ENCODE data around the gene USF1. TPM values are rescaled to one million over a fixed set of nuclear protein-coding genes. Genes with fewer than 3 reads are reported as not detected.
A peak's percentile ranks its signal among the peaks of the same experiment; 100 is the strongest.

The USF1 gene
- total RNA-seq, 1 experiment from 2014 or later = 75.4 TPM

DNA sequence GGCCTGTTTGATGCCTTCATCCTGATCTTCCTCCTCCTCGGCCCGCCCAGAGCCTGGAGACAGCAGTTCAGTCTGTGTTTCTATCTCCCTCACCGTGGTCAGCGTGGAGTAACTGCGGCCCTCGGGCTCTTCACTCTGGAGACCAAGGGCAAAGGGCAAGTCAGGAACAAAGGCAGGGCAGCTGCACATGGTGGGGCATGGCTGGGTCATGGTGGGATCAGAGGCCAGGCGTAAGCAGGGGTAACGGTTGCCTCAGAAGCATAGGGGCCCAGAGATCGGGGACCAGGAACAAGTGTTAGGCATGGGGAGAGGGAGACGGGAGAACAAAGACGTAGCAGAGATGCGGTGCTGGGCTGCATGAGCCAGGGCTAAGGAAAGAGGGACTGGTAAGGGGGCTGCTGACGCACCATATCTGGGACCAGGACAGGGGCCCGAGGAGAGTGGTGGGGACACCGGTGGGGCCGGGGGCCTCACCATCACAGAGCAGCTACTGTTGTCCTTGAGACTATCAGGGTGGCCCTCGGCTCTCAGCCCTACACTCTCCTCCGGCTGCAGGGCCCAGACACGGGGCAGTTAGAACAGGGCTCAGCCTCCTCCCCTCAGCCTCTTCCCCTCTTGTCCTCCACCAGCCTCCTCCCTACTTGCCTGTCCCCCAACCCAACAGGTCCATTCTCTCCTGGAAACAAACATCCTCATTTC lies 27.1 kb upstream of the USF1 start:
- intact Hi-C loops (cut with micrococcal nuclease; ENCODE audit: unreplicated experiment) = no loop called here
- TF ChIP-seq CTCF (IDR thresholded peaks at IDR 0.05; ENCODE audit: unreplicated experiment) = no peak
- Mint-ChIP-seq H3K4me1 (ENCODE audit: low read depth, unreplicated experiment) (no peaks in the 10 kb centered on the region), H3K27ac (ENCODE audit: unreplicated experiment) (no peak overlapping the region), H3K9me3 (ENCODE audit: low read depth, unreplicated experiment) (no peaks in the 10 kb centered on the region), H3K27me3 (ENCODE audit: unreplicated experiment) (no peaks in the 10 kb centered on the region), H3K4me3 (ENCODE audit: low read depth, unreplicated experiment) (no peak overlapping the region), H3K36me3 (ENCODE audit: insufficient read depth, unreplicated experiment) (peaks cover 44% of the 10 kb centered on the region)
- CTCF ChIA-PET = interaction anchor here (1.6 to 5.0 kb wide), 2 partner anchors 16 to 25 kb away, joined by 10 to 56 read pairs; partner anchors contain the start of genes KLHDC9 and NECTIN4
- no TSS peak for BruUV-seq (replicated peaks)
- DNase-seq = no peak

GRCh38 chr1:161071886-161072371 lies 26.2 kb upstream of the USF1 start:
- Mint-ChIP-seq H3K27ac (ENCODE audit: unreplicated experiment) (peak overlapping the region; percentile 38), H3K4me1 (ENCODE audit: low read depth, unreplicated experiment) (no peaks in the 10 kb centered on the region), H3K36me3 (ENCODE audit: insufficient read depth, unreplicated experiment) (peaks cover 41% of the 10 kb centered on the region), H3K27me3 (ENCODE audit: unreplicated experiment) (no peaks in the 10 kb centered on the region), H3K4me3 (ENCODE audit: low read depth, unreplicated experiment) (no peak overlapping the region), H3K9me3 (ENCODE audit: low read depth, unreplicated experiment) (no peaks in the 10 kb centered on the region)
- CTCF ChIA-PET = interaction anchor here (0.6 to 5.0 kb wide), 6 partner anchors 17 to 78 kb away, joined by 3 to 56 read pairs (median 5); partner anchors contain the start of genes KLHDC9, NECTIN4 and USF1
- TF ChIP-seq CTCF (IDR thresholded peaks at IDR 0.05; ENCODE audit: unreplicated experiment) = peak; percentile 80
- peak; percentile 71 for DNase-seq
- intact Hi-C loops (cut with micrococcal nuclease; ENCODE audit: unreplicated experiment) = loop anchor here (1.0 kb wide), 1 partner anchor 26 kb away; the partner anchor contains the start of gene KLHDC9
- BruUV-seq (replicated peaks) = TSS peak; percentile 22

GRCh38 chr1:161070761-161071160 lies 25.0 kb upstream of the USF1 start:
- peaks cover 31% of the 10 kb centered on the region for H3K36me3 Mint-ChIP-seq (ENCODE audit: insufficient read depth, unreplicated experiment)

DNA sequence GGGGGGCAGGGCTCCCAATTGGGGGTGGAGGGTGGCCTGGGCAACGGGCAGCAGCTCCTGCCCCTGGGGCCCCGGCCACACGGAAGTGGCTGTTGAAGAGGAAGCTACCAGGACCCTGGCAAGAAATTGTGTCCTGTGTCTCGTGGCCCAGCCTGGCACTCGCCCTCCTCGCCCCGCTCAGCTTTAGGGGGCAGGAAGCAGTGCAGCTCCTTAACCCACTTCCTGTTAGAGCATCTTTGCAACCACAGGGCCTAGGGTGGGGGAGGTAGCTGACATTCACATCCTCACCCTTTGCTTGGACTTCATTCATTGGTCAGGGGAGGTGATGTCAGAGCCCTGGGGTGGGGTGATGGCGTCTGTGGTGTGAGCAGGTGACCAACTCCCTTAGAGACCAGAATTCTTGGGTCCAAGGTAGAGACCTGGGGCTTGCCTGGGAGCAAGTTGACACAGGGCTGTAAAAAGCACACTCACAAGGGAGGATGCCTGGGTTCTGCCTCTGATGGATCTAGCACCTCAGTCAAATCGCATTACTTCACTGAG lies 24.0 kb upstream of the USF1 start, which contains the start of gene ARHGAP30:
Gene ARHGAP30, minus strand, starts transcription at position 161 of the 540 bp plus-strand sequence. CDS start 267 bp downstream, outside the sequence.
- Mint-ChIP-seq H3K4me3 (ENCODE audit: low read depth, unreplicated experiment) (no peak within 1 kb of the TSS), H3K9me3 (ENCODE audit: low read depth, unreplicated experiment) (no peaks in the 10 kb centered on the region), H3K27me3 (ENCODE audit: unreplicated experiment) (no peaks in the 10 kb centered on the region), H3K36me3 (ENCODE audit: insufficient read depth, unreplicated experiment) (peaks cover 24% of the 10 kb centered on the region), H3K27ac (ENCODE audit: unreplicated experiment) (no peak within 1 kb of the TSS), H3K4me1 (ENCODE audit: low read depth, unreplicated experiment) (no peaks in the 10 kb centered on the region)
- CTCF ChIA-PET = interaction anchor here (5.0 kb wide), 1 partner anchor 28 kb away, joined by 56 read pairs; the partner anchor contains the start of gene KLHDC9
- intact Hi-C loops (cut with micrococcal nuclease; ENCODE audit: unreplicated experiment) = no loop called here
- TF ChIP-seq CTCF (IDR thresholded peaks at IDR 0.05; ENCODE audit: unreplicated experiment) = no peak
- no TSS peak for BruUV-seq (replicated peaks)
- no peak for DNase-seq

More at GRCh38 chr1:161070761-161071160, 25.0 kb upstream of the USF1 start:
- H3K4me3 Mint-ChIP-seq (ENCODE audit: low read depth, unreplicated experiment) = no peak overlapping the region
- no peaks in the 10 kb centered on the region for H3K27me3 Mint-ChIP-seq (ENCODE audit: unreplicated experiment)
- intact Hi-C loops (cut with micrococcal nuclease; ENCODE audit: unreplicated experiment) = loop anchor here (1.0 kb wide), 1 partner anchor 28 kb away; the partner anchor contains the start of gene KLHDC9
- no peak for TF ChIP-seq CTCF (IDR thresholded peaks at IDR 0.05; ENCODE audit: unreplicated experiment)
- no TSS peak for BruUV-seq (replicated peaks)
- CTCF ChIA-PET = interaction anchor here (0.7 to 5.0 kb wide), 2 partner anchors 27 to 61 kb away, joined by 5 to 56 read pairs; partner anchors contain the start of genes DEDD and KLHDC9
- H3K27ac Mint-ChIP-seq (ENCODE audit: unreplicated experiment) = no peak overlapping the region
- DNase-seq = no peak
- no peaks in the 10 kb centered on the region for H3K9me3 Mint-ChIP-seq (ENCODE audit: low read depth, unreplicated experiment)
- no peaks in the 10 kb centered on the region for H3K4me1 Mint-ChIP-seq (ENCODE audit: low read depth, unreplicated experiment)
